Thoracic aorta (tissue), 2 donors: Measurements from ENCODE around the gene PJA1. TPM values are rescaled to one million over a fixed set of nuclear protein-coding genes. Genes with fewer than 3 reads are reported as not detected.

ENCODE experiments used
- ATAC-seq: fragments of 150-250 bp; one replicate; pipeline ENCODE4 v1.8.0; 2017; ENCODE audit warnings: low read depth; ENCODE audit not compliant: insufficient number of reproducible peaks, low FRiP score
- DNase-seq: peaks from one replicate; pipeline ENCODE4 v3.0.0-alpha.2; 2020; ENCODE audit warnings: low spot score
- H3K27ac ChIP-seq, 2 donors: fragments of 200-600 bp; sonication (generic); 1 replicate in 1 of 2; 2 replicates in 1 of 2; pipeline ENCODE4 v1.5.1; 2016; ENCODE audit warnings: mild to moderate bottlenecking in 2 of 2, moderate library complexity in 2 of 2
- H3K27me3 ChIP-seq: fragments of 200-600 bp; sonication (generic); replicated peaks from 2 replicates; pipeline ENCODE4 v1.6.0; 2016; ENCODE audit warnings: mild to moderate bottlenecking; ENCODE audit not compliant: insufficient read depth
- H3K36me3 ChIP-seq: fragments of 200-600 bp; sonication (generic); one replicate; pipeline ENCODE4 v1.5.1; 2016
- H3K4me1 ChIP-seq, 2 donors: fragments of 200-600 bp; sonication (generic); 1 replicate in 1 of 2; 2 replicates in 1 of 2; pipeline versions ENCODE4 v1.5.1 to v1.6.0; 2016; ENCODE audit warnings: low read depth in 2 of 2, mild to moderate bottlenecking in 1 of 2; ENCODE audit not compliant: control insufficient read depth in 1 of 2
- H3K4me3 ChIP-seq: fragments of 200-600 bp; sonication (generic); 2 replicates; pipeline ENCODE4 v1.5.1; 2016; ENCODE audit warnings: mild to moderate bottlenecking
- H3K9me3 ChIP-seq: fragments of 200-600 bp; sonication (generic); 2 replicates; pipeline ENCODE4 v1.5.1; 2016
- total RNA-seq, 2 donors: library from RNA; depleted of rRNA; stranded (reverse); fragments of >200 nt; gene quantifications; one replicate each; pipeline versions ENCODE4 v1.1.0 to v1.2.3, GENCODE V29; 2016
- TF ChIP-seq, protein P1 (sequence below): fragments of 200-600 bp; sonication (generic); IDR thresholded peaks from one replicate; pipeline ENCODE4 v1.5.1; 2019; ENCODE audit warnings: antibody characterized with exemption

The PJA1 gene
- total RNA-seq, 2 donors from 2014 or later: 16.2 to 19.0 TPM

DNA sequence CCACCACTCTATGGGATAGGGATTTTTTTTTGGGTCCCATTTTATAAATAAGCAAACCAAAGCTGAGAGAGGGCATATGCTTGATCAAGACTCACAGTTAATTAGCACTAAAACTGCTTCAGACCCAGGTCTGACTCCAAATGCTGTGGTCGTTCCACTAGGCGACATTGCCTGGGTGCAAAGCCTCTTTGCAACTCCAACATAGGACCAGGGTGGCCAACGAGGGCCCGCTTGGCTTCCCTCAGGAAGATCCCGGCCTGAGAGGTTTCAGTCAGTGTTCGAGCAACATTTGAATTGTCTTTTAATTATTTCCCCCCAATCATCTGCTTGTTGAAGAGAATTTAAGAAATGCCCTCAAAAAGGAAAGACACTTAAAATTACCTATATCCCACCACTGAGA is 11.2 kb downstream of the PJA1 start:
- Histone ChIP-seq H3K36me3 (no peaks in the 10 kb centered on the region), H3K4me1 (peaks cover 2 to 3% of the 10 kb centered on the region in 2 donors), H3K9me3 (no peaks in the 10 kb centered on the region), H3K4me3 (no peak overlapping the region), H3K27me3 (no peaks in the 10 kb centered on the region), H3K27ac (no peak overlapping the region)
- ATAC-seq (no peak), DNase-seq (no peak)
- TF ChIP-seq, protein P1, sequence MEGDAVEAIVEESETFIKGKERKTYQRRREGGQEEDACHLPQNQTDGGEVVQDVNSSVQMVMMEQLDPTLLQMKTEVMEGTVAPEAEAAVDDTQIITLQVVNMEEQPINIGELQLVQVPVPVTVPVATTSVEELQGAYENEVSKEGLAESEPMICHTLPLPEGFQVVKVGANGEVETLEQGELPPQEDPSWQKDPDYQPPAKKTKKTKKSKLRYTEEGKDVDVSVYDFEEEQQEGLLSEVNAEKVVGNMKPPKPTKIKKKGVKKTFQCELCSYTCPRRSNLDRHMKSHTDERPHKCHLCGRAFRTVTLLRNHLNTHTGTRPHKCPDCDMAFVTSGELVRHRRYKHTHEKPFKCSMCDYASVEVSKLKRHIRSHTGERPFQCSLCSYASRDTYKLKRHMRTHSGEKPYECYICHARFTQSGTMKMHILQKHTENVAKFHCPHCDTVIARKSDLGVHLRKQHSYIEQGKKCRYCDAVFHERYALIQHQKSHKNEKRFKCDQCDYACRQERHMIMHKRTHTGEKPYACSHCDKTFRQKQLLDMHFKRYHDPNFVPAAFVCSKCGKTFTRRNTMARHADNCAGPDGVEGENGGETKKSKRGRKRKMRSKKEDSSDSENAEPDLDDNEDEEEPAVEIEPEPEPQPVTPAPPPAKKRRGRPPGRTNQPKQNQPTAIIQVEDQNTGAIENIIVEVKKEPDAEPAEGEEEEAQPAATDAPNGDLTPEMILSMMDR: no peak

DNA sequence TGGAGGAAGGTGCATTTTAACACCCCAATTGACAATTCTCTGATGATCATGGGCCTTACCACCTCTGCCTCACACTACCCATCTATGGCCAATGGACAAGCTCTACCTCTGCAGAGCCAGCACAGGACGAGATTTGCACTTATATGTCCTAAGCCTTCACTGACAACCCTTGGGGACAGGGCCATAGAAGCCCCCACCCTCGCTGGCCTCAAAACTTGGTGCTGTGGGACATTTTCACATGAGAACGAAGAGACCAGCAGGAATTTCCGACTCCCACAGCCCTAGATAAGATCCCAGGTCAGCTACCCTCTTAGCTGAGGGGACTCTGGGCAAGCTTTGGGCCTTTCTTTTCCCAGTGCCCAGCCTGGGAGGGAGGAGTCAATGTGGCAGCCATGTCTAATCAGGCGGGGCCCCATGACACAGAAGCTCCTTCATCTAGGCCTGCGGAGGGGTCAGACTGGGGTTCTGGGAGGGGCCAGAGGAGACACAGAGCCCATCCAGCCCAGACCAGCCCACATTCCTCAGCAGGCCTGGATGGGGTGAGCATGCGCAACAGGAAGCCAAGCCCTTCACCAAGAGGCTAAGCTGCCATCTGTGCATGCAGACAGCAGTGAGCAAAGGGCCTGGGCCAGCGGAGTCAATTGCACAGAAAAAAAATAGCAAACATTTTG is 12.1 kb downstream of the PJA1 start:
- TF ChIP-seq, protein P1: no peak
- Histone ChIP-seq H3K4me3 (no peak overlapping the region), H3K9me3 (no peaks in the 10 kb centered on the region), H3K36me3 (no peaks in the 10 kb centered on the region), H3K27ac (no peak overlapping the region), H3K27me3 (no peaks in the 10 kb centered on the region), H3K4me1 (no peaks in the 10 kb centered on the region)
- ATAC-seq (no peak), DNase-seq (no peak)

GRCh38 chrX:69152417-69152841 is 12.8 kb downstream of the PJA1 start:
- TF ChIP-seq, protein P1: no peak
- Histone ChIP-seq H3K27ac (no peak overlapping the region), H3K36me3 (no peaks in the 10 kb centered on the region), H3K4me1 (no peaks in the 10 kb centered on the region), H3K9me3 (no peaks in the 10 kb centered on the region), H3K27me3 (no peaks in the 10 kb centered on the region), H3K4me3 (no peak overlapping the region)
- ATAC-seq (no peak), DNase-seq (no peak)

- DNase-seq (no peak), ATAC-seq (no peak)
- H3K27ac ChIP-seq: no peak overlapping the region
- TF ChIP-seq, protein P1: no peak
- no peaks in the 10 kb centered on the region for H3K9me3 ChIP-seq
- H3K36me3 ChIP-seq: no peaks in the 10 kb centered on the region
- H3K27me3 ChIP-seq: no peaks in the 10 kb centered on the region
- H3K4me3 ChIP-seq: no peak overlapping the region
- no peaks in the 10 kb centered on the region for H3K4me1 ChIP-seq
Observed at GRCh38 chrX:69151866-69152284, 13.4 kb downstream of the PJA1 start.

- no peak overlapping the region for H3K4me3 ChIP-seq
- H3K4me1 ChIP-seq: no peaks in the 10 kb centered on the region
- TF ChIP-seq, protein P1: no peak
- ATAC-seq (no peak), DNase-seq (no peak)
- H3K27ac ChIP-seq: no peak overlapping the region
- no peaks in the 10 kb centered on the region for H3K36me3 ChIP-seq
- H3K27me3 ChIP-seq: no peaks in the 10 kb centered on the region
- no peaks in the 10 kb centered on the region for H3K9me3 ChIP-seq
Observed at GRCh38 chrX:69150281-69150960, 14.8 kb downstream of the PJA1 start.
